GM23338 (cell line): ENCODE results near the gene CPT2. TPM values are rescaled to one million over a fixed set of nuclear protein-coding genes. Genes with fewer than 3 reads are reported as not detected.

Source experiments
- ATAC-seq: fragments of 200-7000 bp; cut with Tn5 transposase; 3 replicates; pipeline ENCODE4 v1.9.1; 2020
- DNase-seq: peaks from one replicate; pipeline ENCODE4 v3.0.0-alpha.2; 2015; ENCODE audit warnings: low spot score
- H2AFZ ChIP-seq: fragments of 200-600 bp; sonication (generic); 2 replicates; pipeline ENCODE4 v1.8.0; 2016; ENCODE audit warnings: antibody characterized with exemption, mild to moderate bottlenecking, moderate library complexity
- H3F3A ChIP-seq: fragments of 200-600 bp; sonication (generic); replicated peaks from 2 replicates; pipeline ENCODE4 v1.8.0; 2017; ENCODE audit warnings: antibody characterized with exemption, mixed run types, low read depth
- H3K27ac ChIP-seq: fragments of 200-600 bp; sonication (generic); 2 replicates; pipeline ENCODE4 v1.6.1; 2016; ENCODE audit warnings: low read depth
- H3K27me3 ChIP-seq: fragments of 200-600 bp; sonication (generic); 2 replicates; pipeline ENCODE4 v1.8.0; 2016; ENCODE audit warnings: mild to moderate bottlenecking, mixed run types, moderate library complexity; ENCODE audit not compliant: insufficient read depth
- H3K36me3 ChIP-seq: fragments of 200-600 bp; sonication (generic); 2 replicates; pipeline ENCODE4 v1.8.0; 2016; ENCODE audit warnings: mild to moderate bottlenecking; ENCODE audit not compliant: insufficient read depth
- H3K4me1 ChIP-seq: fragments of 200-600 bp; sonication (generic); 2 replicates; pipeline ENCODE4 v1.8.0; 2016; ENCODE audit warnings: mild to moderate bottlenecking, moderate library complexity; ENCODE audit not compliant: insufficient read depth
- H3K4me2 ChIP-seq: fragments of 200-600 bp; sonication (generic); 2 replicates; pipeline ENCODE4 v1.7.1; 2017; ENCODE audit warnings: mixed run types
- H3K4me3 ChIP-seq: fragments of 200-600 bp; sonication (generic); 2 replicates; pipeline ENCODE4 v1.6.1; 2016; ENCODE audit warnings: mixed run types
- H3K79me2 ChIP-seq: fragments of 200-600 bp; sonication (generic); replicated peaks from 2 replicates; pipeline ENCODE4 v1.8.0; 2017; ENCODE audit warnings: mild to moderate bottlenecking; ENCODE audit not compliant: insufficient read depth
- H3K9me2 ChIP-seq: fragments of 200-600 bp; sonication (generic); 2 replicates; pipeline ENCODE4 v1.8.0; 2017; ENCODE audit not compliant: insufficient read depth
- H4K20me1 ChIP-seq: fragments of 200-600 bp; sonication (generic); replicated peaks from 2 replicates; pipeline ENCODE4 v1.8.0; 2017; ENCODE audit warnings: mild to moderate bottlenecking; ENCODE audit not compliant: insufficient read depth
- H3K27ac Mint-ChIP-seq: 2 replicates; pipeline ENCODE4 v1.8.0; 2020; ENCODE audit warnings: inconsistent platforms, mild to moderate bottlenecking, moderate library complexity, mixed read lengths
- H3K27me3 Mint-ChIP-seq: 3 replicates; pipeline ENCODE4 v1.8.0; 2022; ENCODE audit warnings: low read depth, mild to moderate bottlenecking, moderate library complexity, mixed read lengths, inconsistent platforms; ENCODE audit not compliant: insufficient read depth, poor library complexity
- H3K36me3 Mint-ChIP-seq: 3 replicates; pipeline ENCODE4 v1.8.0; 2021; ENCODE audit warnings: low read depth, mild to moderate bottlenecking, inconsistent platforms, moderate library complexity, mixed read lengths
- H3K4me1 Mint-ChIP-seq: 3 replicates; pipeline ENCODE4 v1.8.0; 2020; ENCODE audit warnings: mild to moderate bottlenecking, inconsistent platforms, mixed read lengths
- H3K4me3 Mint-ChIP-seq: 3 replicates; pipeline ENCODE4 v1.8.0; 2021; ENCODE audit warnings: moderate library complexity, mild to moderate bottlenecking, inconsistent platforms, mixed read lengths
- H3K9me3 Mint-ChIP-seq: 3 replicates; pipeline ENCODE4 v1.8.0; 2020; ENCODE audit warnings: moderate library complexity, mild to moderate bottlenecking, inconsistent platforms, mixed read lengths
- EZH2 ChIP-seq: fragments of 200-600 bp; sonication (generic); IDR thresholded peaks from one replicate; pipeline ENCODE4 v1.8.0; 2017; ENCODE audit warnings: antibody characterized with exemption, mild to moderate bottlenecking, low read depth; ENCODE audit not compliant: unreplicated experiment
- EZH2phosphoT487 ChIP-seq: fragments of 200-600 bp; sonication (generic); IDR thresholded peaks from one replicate; pipeline ENCODE4 v1.8.1; 2018; ENCODE audit warnings: antibody characterized with exemption; ENCODE audit not compliant: unreplicated experiment
- JUNB ChIP-seq: IDR thresholded peaks from one replicate; pipeline ENCODE4 v1.6.1; 2016; ENCODE audit warnings: antibody characterized with exemption; ENCODE audit not compliant: unreplicated experiment
- NANOG ChIP-seq: IDR thresholded peaks from 2 replicates; pipeline ENCODE4 v1.6.1; 2016; ENCODE audit warnings: antibody characterized with exemption, borderline replicate concordance
- POLR2AphosphoS5 ChIP-seq: IDR thresholded peaks from 2 replicates; pipeline ENCODE4 v1.6.1; 2016; ENCODE audit warnings: antibody characterized with exemption, low read depth
- STAT1 ChIP-seq: IDR thresholded peaks from one replicate; pipeline ENCODE4 v1.6.1; 2016; ENCODE audit warnings: antibody characterized with exemption; ENCODE audit not compliant: unreplicated experiment
- ZNF114 ChIP-seq: fragments of 250-450 bp; sonication (Bioruptor Pico); IDR thresholded peaks from 2 replicates; pipeline ENCODE4 v1.5.0; 2020; ENCODE audit warnings: mild to moderate bottlenecking, moderate library complexity
- ZNF331 ChIP-seq: fragments of 250-450 bp; sonication (Bioruptor Pico); IDR thresholded peaks from 2 replicates; pipeline ENCODE4 v1.5.0; 2020; ENCODE audit warnings: low read depth, mild to moderate bottlenecking, moderate library complexity
- polyA plus RNA-seq: library from polyadenylated mRNA; unstranded; fragments of >200 nt; fragmentation: Nextera tagmentation; extraction: Ambion mirVana; gene quantifications from 2 replicates; pipeline ENCODE4 v1.2.1, GENCODE V29; 2016
- total RNA-seq: library from RNA; depleted of rRNA; stranded (reverse); fragments of >200 nt; shearing (Covaris generic); gene quantifications from 2 replicates; pipeline ENCODE4 v1.2.3, GENCODE V29; 2014
- TF ChIP-seq, protein P1 (sequence below), 2 experiments: fragments of 200-600 bp in 1 of 2; sonication (generic) in 1 of 2; conservative IDR thresholded peaks; 2 replicates each; pipeline versions ENCODE4 v1.5.1 to v1.6.1; 2016 to 2017; ENCODE audit warnings: antibody characterized with exemption in 2 of 2, low read depth in 2 of 2, mild to moderate bottlenecking in 2 of 2, moderate library complexity in 1 of 2
- TF ChIP-seq, protein P2 (sequence below): IDR thresholded peaks from 2 replicates; pipeline ENCODE4 v1.6.1; 2016; ENCODE audit warnings: antibody characterized with exemption
- TF ChIP-seq, protein P3 (sequence below): IDR thresholded peaks from one replicate; pipeline ENCODE4 v1.6.1; 2018; ENCODE audit warnings: antibody characterized with exemption; ENCODE audit not compliant: unreplicated experiment

Gene CPT2
- total and polyA plus RNA-seq, 2 experiments from 2014 or later: 11.2 to 30.6 TPM

DNA sequence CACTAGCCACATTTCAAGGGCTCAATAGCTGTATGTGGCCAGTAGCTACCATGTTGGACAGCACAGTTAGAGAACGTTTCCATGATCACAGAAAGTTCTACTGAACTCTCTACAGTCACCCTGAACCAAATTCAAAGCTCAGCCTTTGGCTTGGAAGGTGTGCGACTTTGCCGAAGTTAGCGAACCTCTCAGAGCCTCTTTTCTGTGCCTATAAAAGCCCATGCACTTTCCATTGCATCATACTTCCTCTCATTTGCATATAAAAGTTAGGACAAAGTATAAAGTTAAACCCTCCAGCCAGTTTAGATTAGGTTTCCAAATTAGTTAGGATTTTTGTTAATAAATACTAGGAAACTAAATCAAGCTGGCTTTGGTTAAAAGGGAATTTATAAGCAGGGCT lies 49.5 kb upstream of the CPT2 start (continued):
- TF ChIP-seq, protein P1, sequence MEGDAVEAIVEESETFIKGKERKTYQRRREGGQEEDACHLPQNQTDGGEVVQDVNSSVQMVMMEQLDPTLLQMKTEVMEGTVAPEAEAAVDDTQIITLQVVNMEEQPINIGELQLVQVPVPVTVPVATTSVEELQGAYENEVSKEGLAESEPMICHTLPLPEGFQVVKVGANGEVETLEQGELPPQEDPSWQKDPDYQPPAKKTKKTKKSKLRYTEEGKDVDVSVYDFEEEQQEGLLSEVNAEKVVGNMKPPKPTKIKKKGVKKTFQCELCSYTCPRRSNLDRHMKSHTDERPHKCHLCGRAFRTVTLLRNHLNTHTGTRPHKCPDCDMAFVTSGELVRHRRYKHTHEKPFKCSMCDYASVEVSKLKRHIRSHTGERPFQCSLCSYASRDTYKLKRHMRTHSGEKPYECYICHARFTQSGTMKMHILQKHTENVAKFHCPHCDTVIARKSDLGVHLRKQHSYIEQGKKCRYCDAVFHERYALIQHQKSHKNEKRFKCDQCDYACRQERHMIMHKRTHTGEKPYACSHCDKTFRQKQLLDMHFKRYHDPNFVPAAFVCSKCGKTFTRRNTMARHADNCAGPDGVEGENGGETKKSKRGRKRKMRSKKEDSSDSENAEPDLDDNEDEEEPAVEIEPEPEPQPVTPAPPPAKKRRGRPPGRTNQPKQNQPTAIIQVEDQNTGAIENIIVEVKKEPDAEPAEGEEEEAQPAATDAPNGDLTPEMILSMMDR (conservative IDR thresholded peaks at IDR 0.05; ENCODE audit: low read depth in 2 of 2): no peak

DNA sequence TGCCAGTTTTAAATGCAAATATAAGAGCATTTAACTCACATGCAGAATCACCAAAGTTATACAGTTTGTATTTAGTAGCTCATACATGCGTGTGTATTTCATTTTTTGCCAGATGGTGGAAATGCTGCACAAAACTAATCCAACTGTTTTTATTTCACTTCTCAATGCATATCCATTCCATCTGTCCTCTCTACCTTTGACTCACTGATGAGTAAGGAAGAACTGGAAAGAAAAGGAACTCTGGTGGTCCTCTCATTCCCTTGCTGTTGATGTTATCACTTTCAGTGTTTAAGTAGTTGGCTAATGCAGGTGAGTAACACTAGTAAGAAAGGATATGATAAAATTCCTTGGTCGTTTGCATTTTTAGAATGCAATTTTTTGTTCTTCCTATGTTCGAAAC lies 48.5 kb upstream of the CPT2 start:
- DNase-seq: no peak
- Mint-ChIP-seq H3K27ac (no peak overlapping the region), H3K36me3 (no peaks in the 10 kb centered on the region), H3K4me3 (no peak overlapping the region), H3K9me3 (no peaks in the 10 kb centered on the region), H3K27me3 (peaks cover 3% of the 10 kb centered on the region), H3K4me1 (peaks cover 3% of the 10 kb centered on the region; the same call in 2 of the 3 replicates)
- H3K4me1 ChIP-seq: no peaks in the 10 kb centered on the region
- no peak for ATAC-seq
- no peak overlapping the region for H3K4me2 ChIP-seq
- H2AFZ ChIP-seq: 0 out of 2 replicates have a peak overlapping the region, but pooled peaks have one; percentile 38
- H3F3A ChIP-seq: no peaks in the 10 kb centered on the region
- H4K20me1 ChIP-seq: no peaks in the 10 kb centered on the region
- H3K9me2 ChIP-seq: no peaks in the 10 kb centered on the region
- H3K36me3 ChIP-seq: no peaks in the 10 kb centered on the region
- no peaks in the 10 kb centered on the region for H3K79me2 ChIP-seq
- H3K4me3 ChIP-seq: no peak overlapping the region
- TF ChIP-seq ZNF114 (CRISPR knock-in tag): no peak
- H3K27me3 ChIP-seq: no peaks in the 10 kb centered on the region
- no peak overlapping the region for H3K27ac ChIP-seq

DNA sequence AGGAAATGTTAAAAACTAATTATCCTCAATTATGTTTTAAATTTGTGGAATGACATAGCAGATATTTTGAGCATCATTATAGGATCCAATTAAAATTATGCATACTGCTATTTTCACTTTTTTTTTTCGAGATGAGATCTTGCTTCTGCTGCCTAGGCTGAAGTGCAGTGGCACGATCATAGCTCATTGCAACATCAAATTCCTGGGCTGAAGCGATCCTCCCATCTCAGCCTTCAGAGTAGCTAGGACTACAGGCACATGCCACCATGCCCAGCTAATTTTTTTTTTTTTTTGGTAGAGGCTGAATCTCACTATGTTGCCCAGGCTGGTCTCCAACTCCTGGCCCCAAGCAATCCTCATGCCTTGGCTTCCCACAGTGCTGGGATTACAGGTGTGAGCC lies 42.9 kb upstream of the CPT2 start:
- DNase-seq (no peak), ATAC-seq (no peak)
- no peaks in the 10 kb centered on the region for H3K27me3 Mint-ChIP-seq
- Histone ChIP-seq H3K79me2 (no peaks in the 10 kb centered on the region), H2AFZ (no peak overlapping the region), H3K36me3 (no peaks in the 10 kb centered on the region), H3K27me3 (no peaks in the 10 kb centered on the region), H3K4me3 (no peak overlapping the region), H3K4me2 (no peak overlapping the region), H3F3A (no peaks in the 10 kb centered on the region), H3K9me2 (no peaks in the 10 kb centered on the region), H3K4me1 (no peaks in the 10 kb centered on the region), H4K20me1 (no peaks in the 10 kb centered on the region), H3K27ac (no peak overlapping the region)
- H3K4me1 Mint-ChIP-seq: peaks cover 2% of the 10 kb centered on the region; the same call in 1 of the 3 replicates
- H3K27ac Mint-ChIP-seq: no peak overlapping the region
- H3K36me3 Mint-ChIP-seq: no peaks in the 10 kb centered on the region
- H3K4me3 Mint-ChIP-seq: no peak overlapping the region
- TF ChIP-seq EZH2: no peak
- no peak for TF ChIP-seq JUNB
- TF ChIP-seq STAT1: no peak
- TF ChIP-seq, protein P1 (conservative IDR thresholded peaks at IDR 0.05; ENCODE audit: low read depth in 2 of 2): no peak
- TF ChIP-seq NANOG: no peak
- TF ChIP-seq, protein P2, sequence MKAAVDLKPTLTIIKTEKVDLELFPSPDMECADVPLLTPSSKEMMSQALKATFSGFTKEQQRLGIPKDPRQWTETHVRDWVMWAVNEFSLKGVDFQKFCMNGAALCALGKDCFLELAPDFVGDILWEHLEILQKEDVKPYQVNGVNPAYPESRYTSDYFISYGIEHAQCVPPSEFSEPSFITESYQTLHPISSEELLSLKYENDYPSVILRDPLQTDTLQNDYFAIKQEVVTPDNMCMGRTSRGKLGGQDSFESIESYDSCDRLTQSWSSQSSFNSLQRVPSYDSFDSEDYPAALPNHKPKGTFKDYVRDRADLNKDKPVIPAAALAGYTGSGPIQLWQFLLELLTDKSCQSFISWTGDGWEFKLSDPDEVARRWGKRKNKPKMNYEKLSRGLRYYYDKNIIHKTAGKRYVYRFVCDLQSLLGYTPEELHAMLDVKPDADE: no peak
- TF ChIP-seq, protein P3, sequence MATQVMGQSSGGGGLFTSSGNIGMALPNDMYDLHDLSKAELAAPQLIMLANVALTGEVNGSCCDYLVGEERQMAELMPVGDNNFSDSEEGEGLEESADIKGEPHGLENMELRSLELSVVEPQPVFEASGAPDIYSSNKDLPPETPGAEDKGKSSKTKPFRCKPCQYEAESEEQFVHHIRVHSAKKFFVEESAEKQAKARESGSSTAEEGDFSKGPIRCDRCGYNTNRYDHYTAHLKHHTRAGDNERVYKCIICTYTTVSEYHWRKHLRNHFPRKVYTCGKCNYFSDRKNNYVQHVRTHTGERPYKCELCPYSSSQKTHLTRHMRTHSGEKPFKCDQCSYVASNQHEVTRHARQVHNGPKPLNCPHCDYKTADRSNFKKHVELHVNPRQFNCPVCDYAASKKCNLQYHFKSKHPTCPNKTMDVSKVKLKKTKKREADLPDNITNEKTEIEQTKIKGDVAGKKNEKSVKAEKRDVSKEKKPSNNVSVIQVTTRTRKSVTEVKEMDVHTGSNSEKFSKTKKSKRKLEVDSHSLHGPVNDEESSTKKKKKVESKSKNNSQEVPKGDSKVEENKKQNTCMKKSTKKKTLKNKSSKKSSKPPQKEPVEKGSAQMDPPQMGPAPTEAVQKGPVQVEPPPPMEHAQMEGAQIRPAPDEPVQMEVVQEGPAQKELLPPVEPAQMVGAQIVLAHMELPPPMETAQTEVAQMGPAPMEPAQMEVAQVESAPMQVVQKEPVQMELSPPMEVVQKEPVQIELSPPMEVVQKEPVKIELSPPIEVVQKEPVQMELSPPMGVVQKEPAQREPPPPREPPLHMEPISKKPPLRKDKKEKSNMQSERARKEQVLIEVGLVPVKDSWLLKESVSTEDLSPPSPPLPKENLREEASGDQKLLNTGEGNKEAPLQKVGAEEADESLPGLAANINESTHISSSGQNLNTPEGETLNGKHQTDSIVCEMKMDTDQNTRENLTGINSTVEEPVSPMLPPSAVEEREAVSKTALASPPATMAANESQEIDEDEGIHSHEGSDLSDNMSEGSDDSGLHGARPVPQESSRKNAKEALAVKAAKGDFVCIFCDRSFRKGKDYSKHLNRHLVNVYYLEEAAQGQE: no peak
- no peak for TF ChIP-seq ZNF331
- TF ChIP-seq EZH2phosphoT487: no peak
- no peak for TF ChIP-seq POLR2AphosphoS5
- no peaks in the 10 kb centered on the region for H3K9me3 Mint-ChIP-seq
